Vagina (tissue), 2 donors: ENCODE measurements around the gene DCBLD2. TPM values are rescaled to one million over a fixed set of nuclear protein-coding genes. Genes with fewer than 3 reads are reported as not detected.

Experiments used
- DNase-seq, 2 donors: peaks; one replicate each; pipeline ENCODE4 v3.0.0-alpha.2; 2017; ENCODE audit errors: extremely low spot score in 2 of 2
- H3K27ac ChIP-seq: fragments of 200-600 bp; sonication (generic); one replicate; pipeline ENCODE4 v1.5.1; 2019
- H3K27me3 ChIP-seq: fragments of 200-600 bp; sonication (generic); one replicate; pipeline ENCODE4 v1.5.1; 2019
- H3K36me3 ChIP-seq, 2 donors: fragments of 200-600 bp; sonication (generic); one replicate each; pipeline ENCODE4 v1.5.1; 2017 to 2019
- H3K4me1 ChIP-seq: fragments of 200-600 bp; sonication (generic); one replicate; pipeline ENCODE4 v1.5.1; 2019
- H3K4me3 ChIP-seq, 2 donors: fragments of 200-600 bp; sonication (generic); 1 replicate in 1 of 2; 2 replicates in 1 of 2; pipeline ENCODE4 v1.5.1; 2016 to 2019
- H3K9me3 ChIP-seq: fragments of 200-600 bp; sonication (generic); one replicate; pipeline ENCODE4 v1.5.1; 2019
- POLR2A ChIP-seq, 2 donors: fragments of 450-650 bp; IDR thresholded peaks; one replicate each; pipeline ENCODE4 v1.6.1; 2017; ENCODE audit warnings: antibody characterized with exemption in 2 of 2, mild to moderate bottlenecking in 2 of 2, moderate library complexity in 2 of 2
- POLR2AphosphoS5 ChIP-seq, 2 donors: sonication (generic); formaldehyde crosslinking; IDR thresholded peaks; one replicate each; pipeline ENCODE4 v1.9.0; 2017; ENCODE audit warnings: antibody characterized with exemption in 2 of 2, mild to moderate bottlenecking in 2 of 2, low read depth in 1 of 2; ENCODE audit not compliant: insufficient read depth in 1 of 2
- intact Hi-C: fragments of 100-400 bp; cut with DNase I; formaldehyde crosslinking; loops from one replicate; pipeline ENCODE4 v1.15.1; 2023
- total RNA-seq: library from RNA; depleted of rRNA; stranded (reverse); fragments of >200 nt; gene quantifications from one replicate; pipeline ENCODE4 v1.2.3, GENCODE V29; 2016
- TF ChIP-seq, protein P1 (sequence below), 3 experiments: fragments of 450-650 bp in 2 of 3; fragments of 200-600 bp in 1 of 3; sonication (generic) in 1 of 3; IDR thresholded peaks; one replicate each; pipeline ENCODE4 v1.5.1; 2017 to 2019; ENCODE audit warnings: antibody characterized with exemption in 3 of 3, mild to moderate bottlenecking in 2 of 3, moderate library complexity in 2 of 3

DCBLD2 gene
- total RNA-seq, 1 donor from 2014 or later = 36.1 TPM

DNA sequence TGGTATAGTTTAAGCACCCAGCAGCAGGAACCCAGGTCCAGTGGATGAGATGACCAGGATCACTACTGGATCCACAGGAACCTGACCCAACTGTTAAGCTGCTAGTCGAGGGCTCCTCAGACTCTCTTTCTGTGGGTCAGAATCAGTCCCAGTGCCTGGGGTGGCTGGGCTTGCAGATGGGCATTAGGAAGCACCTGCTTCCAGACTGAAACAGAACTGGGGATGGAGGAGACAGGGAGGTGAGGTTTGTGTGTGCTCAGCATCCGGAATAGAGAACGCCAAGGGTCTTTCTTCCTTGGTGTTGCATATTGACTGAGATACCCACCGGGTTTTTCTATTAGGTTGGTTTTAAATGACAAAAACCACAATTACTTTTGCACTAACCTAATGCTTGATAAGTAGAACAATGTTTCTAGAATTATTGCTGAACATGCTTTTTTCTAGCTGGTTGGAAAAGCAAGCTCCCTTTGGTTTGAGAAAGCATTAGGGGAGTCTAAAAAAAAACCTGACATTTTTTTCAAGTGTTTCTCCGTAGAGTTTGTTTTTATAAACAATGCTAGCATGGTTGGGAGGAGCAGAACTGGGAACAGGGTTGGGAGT, 137.6 kb downstream of the DCBLD2 start:
- H3K9me3 ChIP-seq = no peaks in the 10 kb centered on the region
- TF ChIP-seq POLR2A (IDR thresholded peaks at IDR 0.05) (no peak), POLR2AphosphoS5 (IDR thresholded peaks at IDR 0.05; ENCODE audit: insufficient read depth in 1 of 2, low read depth in 1 of 2) (no peak)
- TF ChIP-seq, protein P1, sequence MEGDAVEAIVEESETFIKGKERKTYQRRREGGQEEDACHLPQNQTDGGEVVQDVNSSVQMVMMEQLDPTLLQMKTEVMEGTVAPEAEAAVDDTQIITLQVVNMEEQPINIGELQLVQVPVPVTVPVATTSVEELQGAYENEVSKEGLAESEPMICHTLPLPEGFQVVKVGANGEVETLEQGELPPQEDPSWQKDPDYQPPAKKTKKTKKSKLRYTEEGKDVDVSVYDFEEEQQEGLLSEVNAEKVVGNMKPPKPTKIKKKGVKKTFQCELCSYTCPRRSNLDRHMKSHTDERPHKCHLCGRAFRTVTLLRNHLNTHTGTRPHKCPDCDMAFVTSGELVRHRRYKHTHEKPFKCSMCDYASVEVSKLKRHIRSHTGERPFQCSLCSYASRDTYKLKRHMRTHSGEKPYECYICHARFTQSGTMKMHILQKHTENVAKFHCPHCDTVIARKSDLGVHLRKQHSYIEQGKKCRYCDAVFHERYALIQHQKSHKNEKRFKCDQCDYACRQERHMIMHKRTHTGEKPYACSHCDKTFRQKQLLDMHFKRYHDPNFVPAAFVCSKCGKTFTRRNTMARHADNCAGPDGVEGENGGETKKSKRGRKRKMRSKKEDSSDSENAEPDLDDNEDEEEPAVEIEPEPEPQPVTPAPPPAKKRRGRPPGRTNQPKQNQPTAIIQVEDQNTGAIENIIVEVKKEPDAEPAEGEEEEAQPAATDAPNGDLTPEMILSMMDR (IDR thresholded peaks at IDR 0.05) = no peak
- no peaks in the 10 kb centered on the region for H3K27me3 ChIP-seq
- DNase-seq = no peak
- no peak overlapping the region for H3K4me3 ChIP-seq
- H3K27ac ChIP-seq = no peak overlapping the region
- intact Hi-C loops = no loop called here
- H3K36me3 ChIP-seq = no peaks in the 10 kb centered on the region
- no peaks in the 10 kb centered on the region for H3K4me1 ChIP-seq

- Histone ChIP-seq H3K9me3 (no peaks in the 10 kb centered on the region), H3K27ac (no peak within 1 kb of the TSS), H3K27me3 (no peaks in the 10 kb centered on the region), H3K4me3 (no peak within 1 kb of the TSS), H3K36me3 (no peaks in the 10 kb centered on the region), H3K4me1 (no peaks in the 10 kb centered on the region)
- intact Hi-C loops = no loop called here
- DNase-seq = no peak
- TF ChIP-seq, protein P1 (IDR thresholded peaks at IDR 0.05) = no peak
- TF ChIP-seq POLR2AphosphoS5 (IDR thresholded peaks at IDR 0.05; ENCODE audit: insufficient read depth in 1 of 2, low read depth in 1 of 2) = no peak
- TF ChIP-seq POLR2A (IDR thresholded peaks at IDR 0.05) = no peak
Observed at GRCh38 chr3:98763076-98763475, 138.4 kb downstream of the DCBLD2 start, which contains the start of gene ST3GAL6. Gene ST3GAL6, plus strand, starts transcription at chr3:98763340. Its CDS starts 5,101 bp downstream, at chr3:98768441.

DNA sequence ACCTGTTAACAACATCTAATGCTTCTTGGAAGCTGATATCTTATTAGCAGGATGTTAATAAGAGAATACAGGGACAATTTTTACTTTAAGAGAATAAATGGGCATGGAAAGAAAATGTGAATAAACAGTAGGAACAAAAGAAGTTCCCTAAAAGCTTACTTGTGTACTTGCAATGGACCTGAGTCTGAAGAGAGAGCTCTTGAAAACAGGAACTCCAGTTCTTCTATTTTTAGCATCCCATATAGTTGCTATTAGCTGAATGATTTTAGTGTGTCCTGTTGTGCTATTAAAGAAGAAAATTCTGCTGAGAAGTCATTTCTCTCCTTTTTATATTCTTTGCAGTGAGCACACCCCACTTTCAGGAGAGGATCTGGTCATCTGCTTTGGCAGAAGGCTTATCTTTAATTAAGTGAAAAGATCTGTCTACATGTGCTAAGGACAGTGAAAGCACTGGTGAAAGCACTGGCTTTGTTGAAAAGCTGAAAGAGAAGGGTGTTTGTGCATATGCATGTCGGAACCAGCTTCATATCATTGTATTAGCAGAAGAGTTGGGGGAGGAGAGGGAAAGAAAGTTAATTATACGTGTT, 139.8 kb downstream of the DCBLD2 start:
- no peaks in the 10 kb centered on the region for H3K27me3 ChIP-seq
- DNase-seq = no peak
- no peaks in the 10 kb centered on the region for H3K36me3 ChIP-seq
- H3K9me3 ChIP-seq = no peaks in the 10 kb centered on the region
- no peaks in the 10 kb centered on the region for H3K4me1 ChIP-seq
- intact Hi-C loops = no loop called here
- TF ChIP-seq POLR2A (IDR thresholded peaks at IDR 0.05) = no peak
- no peak for TF ChIP-seq POLR2AphosphoS5 (IDR thresholded peaks at IDR 0.05; ENCODE audit: insufficient read depth in 1 of 2, low read depth in 1 of 2)
- TF ChIP-seq, protein P1 (IDR thresholded peaks at IDR 0.05) = no peak
- H3K27ac ChIP-seq = no peak overlapping the region
- H3K4me3 ChIP-seq = no peak overlapping the region

DNA sequence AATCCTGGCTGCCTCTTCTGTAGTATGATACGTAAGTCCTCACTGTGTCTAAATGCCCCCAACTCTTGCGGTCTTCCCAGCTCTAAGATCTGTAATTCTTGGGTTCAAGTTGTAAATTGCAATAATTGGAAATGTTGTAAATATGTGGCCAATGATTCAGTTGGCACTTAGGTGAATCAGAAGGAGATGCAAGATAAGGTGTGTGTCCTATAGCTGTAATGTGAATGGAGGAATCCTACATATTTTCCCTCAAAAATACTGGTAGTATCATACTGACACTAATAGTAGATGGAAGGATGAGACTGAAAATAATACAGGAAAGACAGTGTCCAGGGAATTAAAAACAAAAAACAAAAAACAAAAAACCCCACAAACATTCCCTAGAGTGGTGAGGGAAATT, 141.9 kb downstream of the DCBLD2 start:
- TF ChIP-seq, protein P1 (IDR thresholded peaks at IDR 0.05) = no peak
- TF ChIP-seq POLR2A (IDR thresholded peaks at IDR 0.05) = no peak
- no peak for TF ChIP-seq POLR2AphosphoS5 (IDR thresholded peaks at IDR 0.05; ENCODE audit: insufficient read depth in 1 of 2, low read depth in 1 of 2)
- Histone ChIP-seq H3K27ac (no peak overlapping the region), H3K9me3 (no peaks in the 10 kb centered on the region), H3K4me1 (no peaks in the 10 kb centered on the region), H3K36me3 (no peaks in the 10 kb centered on the region), H3K4me3 (no peak overlapping the region), H3K27me3 (no peaks in the 10 kb centered on the region)
- no peak for DNase-seq
- intact Hi-C loops = no loop called here

- Histone ChIP-seq H3K36me3 (no peaks in the 10 kb centered on the region), H3K27me3 (no peaks in the 10 kb centered on the region), H3K4me1 (no peaks in the 10 kb centered on the region), H3K9me3 (no peaks in the 10 kb centered on the region), H3K27ac (no peak overlapping the region), H3K4me3 (no peak overlapping the region)
- no peak for DNase-seq
- intact Hi-C loops = no loop called here
- no peak for TF ChIP-seq POLR2A (IDR thresholded peaks at IDR 0.05)
- no peak for TF ChIP-seq POLR2AphosphoS5 (IDR thresholded peaks at IDR 0.05; ENCODE audit: insufficient read depth in 1 of 2, low read depth in 1 of 2)
- TF ChIP-seq, protein P1 (IDR thresholded peaks at IDR 0.05) = no peak
Observed at GRCh38 chr3:98755601-98756000, 145.9 kb downstream of the DCBLD2 start.
